ENCODE results near the gene ZSWIM7.
A peak's percentile ranks its signal among the peaks of the same experiment; 100 is the strongest.

Gene ZSWIM7

DNA sequence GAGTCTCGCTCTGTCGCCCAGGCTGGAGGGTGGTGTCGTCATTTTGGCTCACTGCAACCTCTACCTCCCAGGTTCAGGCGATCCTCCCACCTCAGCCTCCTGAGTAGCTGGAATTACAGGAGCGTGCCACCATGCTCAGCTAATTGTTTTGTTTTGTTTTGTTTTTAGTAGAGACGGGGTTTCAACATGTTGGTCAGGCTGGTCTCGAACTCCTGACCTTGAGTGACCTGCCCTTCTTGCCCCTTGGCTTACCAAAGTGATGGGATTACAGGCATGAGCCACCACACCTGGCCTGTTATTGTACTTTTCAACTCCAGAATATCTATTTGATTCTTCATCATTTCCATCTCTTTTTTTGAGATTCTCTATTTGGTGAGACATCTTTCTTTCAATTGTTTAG, 63.6 kb downstream of the ZSWIM7 start:
- Histone ChIP-seq H3K36me3 (ENCODE audit: control insufficient read depth in 4 of 4, insufficient read depth in 4 of 4, low read length in 3 of 4) (no peaks in the 10 kb centered on the region), H3K27me3 (replicated peaks in 2 of 5; ENCODE audit: control insufficient read depth in 4 of 5, insufficient read depth in 5 of 5, low read length in 4 of 5) (no peaks in the 10 kb centered on the region), H3K9me3 (ENCODE audit: control extremely low read depth in 1 of 5, control insufficient read depth in 4 of 5, insufficient read depth in 2 of 5, low read depth in 1 of 5, low read length in 4 of 5) (no peaks in the 10 kb centered on the region), H3K4me3 (ENCODE audit: control insufficient read depth in 1 of 7, extremely low read depth in 1 of 7, insufficient read depth in 4 of 7, low read depth in 2 of 7, low read length in 6 of 7) (no peak overlapping the region), H3K27ac (ENCODE audit: insufficient read depth in 1 of 2, low read depth in 1 of 2, low read length in 2 of 2, poor library complexity in 1 of 2, severe bottlenecking in 2 of 2) (no peak overlapping the region), H3K4me1 (ENCODE audit: control extremely low read depth in 1 of 4, control insufficient read depth in 4 of 4, insufficient read depth in 4 of 4, low read length in 3 of 4) (no peaks in the 10 kb centered on the region)
- DNase-seq = no peak
- CTCF ChIA-PET = no interaction called here
- POLR2A ChIA-PET = no interaction called here
- 100% methylated on average over 5 of the region's 7 CpGs for WGBS (ENCODE audit: insufficient coverage)

DNA sequence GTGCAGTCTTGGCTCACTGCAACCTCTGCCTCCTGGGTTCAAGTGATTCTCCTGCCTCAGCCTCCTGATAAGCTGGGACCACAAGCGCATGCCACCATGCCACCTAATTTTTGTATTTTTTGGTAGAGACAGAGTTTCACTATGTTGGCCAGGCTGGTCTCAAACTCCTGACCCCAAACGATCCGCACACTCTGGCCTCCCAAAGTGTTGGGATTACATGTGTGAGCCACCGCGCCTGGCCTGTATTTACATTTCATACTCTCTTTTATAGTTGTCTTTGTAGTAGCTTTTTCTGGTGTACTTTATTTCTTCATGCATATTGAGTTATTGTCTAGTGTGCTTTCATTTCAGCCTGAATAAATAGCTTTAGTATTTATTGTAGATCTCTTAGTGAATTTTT, 64.6 kb downstream of the ZSWIM7 start:
- no peak for DNase-seq
- H3K4me1 ChIP-seq (ENCODE audit: control extremely low read depth in 1 of 4, control insufficient read depth in 4 of 4, insufficient read depth in 4 of 4, low read length in 3 of 4) = no peaks in the 10 kb centered on the region
- H3K27me3 ChIP-seq (replicated peaks in 2 of 5; ENCODE audit: control insufficient read depth in 4 of 5, insufficient read depth in 5 of 5, low read length in 4 of 5) = no peaks in the 10 kb centered on the region
- no peak overlapping the region for H3K4me3 ChIP-seq (ENCODE audit: control insufficient read depth in 1 of 7, extremely low read depth in 1 of 7, insufficient read depth in 4 of 7, low read depth in 2 of 7, low read length in 6 of 7)
- CTCF ChIA-PET = no interaction called here
- no peak overlapping the region for H3K27ac ChIP-seq (ENCODE audit: insufficient read depth in 1 of 2, low read depth in 1 of 2, low read length in 2 of 2, poor library complexity in 1 of 2, severe bottlenecking in 2 of 2)
- no peaks in the 10 kb centered on the region for H3K9me3 ChIP-seq (ENCODE audit: control extremely low read depth in 1 of 5, control insufficient read depth in 4 of 5, insufficient read depth in 2 of 5, low read depth in 1 of 5, low read length in 4 of 5)
- WGBS (ENCODE audit: insufficient coverage) = 100% methylated on average over 1 of the region's 5 CpGs
- no peaks in the 10 kb centered on the region for H3K36me3 ChIP-seq (ENCODE audit: control insufficient read depth in 4 of 4, insufficient read depth in 4 of 4, low read length in 3 of 4)
- POLR2A ChIA-PET = no interaction called here

GRCh38 chr17:15931394-15931793, 68.1 kb downstream of the ZSWIM7 start:
- H3K4me3 ChIP-seq (ENCODE audit: control insufficient read depth in 1 of 7, extremely low read depth in 1 of 7, insufficient read depth in 4 of 7, low read depth in 2 of 7, low read length in 6 of 7) = no peak overlapping the region
- no peaks in the 10 kb centered on the region for H3K36me3 ChIP-seq (ENCODE audit: control insufficient read depth in 4 of 4, insufficient read depth in 4 of 4, low read length in 3 of 4)
- no peaks in the 10 kb centered on the region for H3K27me3 ChIP-seq (replicated peaks in 2 of 5; ENCODE audit: control insufficient read depth in 4 of 5, insufficient read depth in 5 of 5, low read length in 4 of 5)
- no peaks in the 10 kb centered on the region for H3K9me3 ChIP-seq (ENCODE audit: control extremely low read depth in 1 of 5, control insufficient read depth in 4 of 5, insufficient read depth in 2 of 5, low read depth in 1 of 5, low read length in 4 of 5)
- ChIA-PET CTCF (interaction anchor here (1.1 kb wide), 1 partner anchor 13 kb away, joined by 4 read pairs; the partner anchor contains the start of gene ADORA2B), POLR2A (no interaction called here)
- DNase-seq = no peak
- H3K27ac ChIP-seq (ENCODE audit: insufficient read depth in 1 of 2, low read depth in 1 of 2, low read length in 2 of 2, poor library complexity in 1 of 2, severe bottlenecking in 2 of 2) = no peak overlapping the region
- H3K4me1 ChIP-seq (ENCODE audit: control extremely low read depth in 1 of 4, control insufficient read depth in 4 of 4, insufficient read depth in 4 of 4, low read length in 3 of 4) = peaks cover 0 to 20% (median 12%) of the 10 kb centered on the region in 4 experiments

DNA sequence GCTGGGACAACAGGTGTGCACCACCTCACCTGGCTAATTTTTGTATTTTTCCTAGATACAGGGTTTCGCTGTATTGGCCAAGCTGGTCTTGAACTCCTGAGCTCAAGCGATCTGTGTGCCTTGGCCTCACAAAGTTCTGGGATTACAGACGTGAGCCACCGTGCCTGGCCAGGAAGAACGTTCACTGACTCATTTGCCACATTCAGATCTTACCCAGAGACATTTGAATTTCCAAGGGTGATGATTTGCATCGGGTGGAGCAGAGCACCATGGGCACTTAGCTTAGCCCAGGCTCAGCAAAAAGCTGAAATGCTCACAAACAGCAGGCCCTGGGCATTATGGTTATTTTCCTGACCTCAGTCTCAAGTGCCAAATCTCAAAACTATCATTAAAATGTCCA, 69.1 kb downstream of the ZSWIM7 start:
- POLR2A ChIA-PET = no interaction called here

GRCh38 chr17:15929941-15930340, 69.6 kb downstream of the ZSWIM7 start:
- no peak for DNase-seq
- CTCF ChIA-PET = interaction anchor here (1.2 kb wide), 1 partner anchor 15 kb away, joined by 3 read pairs; the partner anchor contains the start of gene ADORA2B
- H3K4me3 ChIP-seq (ENCODE audit: control insufficient read depth in 1 of 7, extremely low read depth in 1 of 7, insufficient read depth in 4 of 7, low read depth in 2 of 7, low read length in 6 of 7) = no peak overlapping the region
- 95% methylated on average over 3 of the region's 4 CpGs for WGBS (ENCODE audit: insufficient coverage)
- H3K4me1 ChIP-seq (ENCODE audit: control extremely low read depth in 1 of 4, control insufficient read depth in 4 of 4, insufficient read depth in 4 of 4, low read length in 3 of 4) = peaks cover 0 to 20% (median 12%) of the 10 kb centered on the region in 4 experiments
- H3K27me3 ChIP-seq (replicated peaks in 2 of 5; ENCODE audit: control insufficient read depth in 4 of 5, insufficient read depth in 5 of 5, low read length in 4 of 5) = no peaks in the 10 kb centered on the region
- POLR2A ChIA-PET = no interaction called here
- H3K36me3 ChIP-seq (ENCODE audit: control insufficient read depth in 4 of 4, insufficient read depth in 4 of 4, low read length in 3 of 4) = no peaks in the 10 kb centered on the region
- H3K27ac ChIP-seq (ENCODE audit: insufficient read depth in 1 of 2, low read depth in 1 of 2, low read length in 2 of 2, poor library complexity in 1 of 2, severe bottlenecking in 2 of 2) = no peak overlapping the region
- H3K9me3 ChIP-seq (ENCODE audit: control extremely low read depth in 1 of 5, control insufficient read depth in 4 of 5, insufficient read depth in 2 of 5, low read depth in 1 of 5, low read length in 4 of 5) = no peaks in the 10 kb centered on the region

More for the DNA sequence above, 69.1 kb downstream of the ZSWIM7 start:
- whole genome bisulfite sequencing (ENCODE audit: insufficient coverage) = 99% methylated on average over 6 of the region's 6 CpGs
- Histone ChIP-seq H3K4me1 (ENCODE audit: control extremely low read depth in 1 of 4, control insufficient read depth in 4 of 4, insufficient read depth in 4 of 4, low read length in 3 of 4) (peaks cover 0 to 20% (median 12%) of the 10 kb centered on the region in 4 experiments), H3K9me3 (ENCODE audit: control extremely low read depth in 1 of 5, control insufficient read depth in 4 of 5, insufficient read depth in 2 of 5, low read depth in 1 of 5, low read length in 4 of 5) (no peaks in the 10 kb centered on the region), H3K27ac (ENCODE audit: insufficient read depth in 1 of 2, low read depth in 1 of 2, low read length in 2 of 2, poor library complexity in 1 of 2, severe bottlenecking in 2 of 2) (no peak overlapping the region), H3K36me3 (ENCODE audit: control insufficient read depth in 4 of 4, insufficient read depth in 4 of 4, low read length in 3 of 4) (no peaks in the 10 kb centered on the region), H3K4me3 (ENCODE audit: control insufficient read depth in 1 of 7, extremely low read depth in 1 of 7, insufficient read depth in 4 of 7, low read depth in 2 of 7, low read length in 6 of 7) (no peak overlapping the region), H3K27me3 (replicated peaks in 2 of 5; ENCODE audit: control insufficient read depth in 4 of 5, insufficient read depth in 5 of 5, low read length in 4 of 5) (no peaks in the 10 kb centered on the region)
- CTCF ChIA-PET = interaction anchor here (1.2 kb wide), 1 partner anchor 15 kb away, joined by 3 read pairs; the partner anchor contains the start of gene ADORA2B
- DNase-seq = no peak

- POLR2A ChIA-PET = no interaction called here
- no peaks in the 10 kb centered on the region for H3K36me3 ChIP-seq (ENCODE audit: control insufficient read depth in 4 of 4, insufficient read depth in 4 of 4, low read length in 3 of 4)
- no peaks in the 10 kb centered on the region for H3K9me3 ChIP-seq (ENCODE audit: control extremely low read depth in 1 of 5, control insufficient read depth in 4 of 5, insufficient read depth in 2 of 5, low read depth in 1 of 5, low read length in 4 of 5)
- H3K4me3 ChIP-seq (ENCODE audit: control insufficient read depth in 1 of 7, extremely low read depth in 1 of 7, insufficient read depth in 4 of 7, low read depth in 2 of 7, low read length in 6 of 7) = peak overlapping the region in 4 of 7 experiments; percentile 5 to 50 (median 21)
- no peak overlapping the region for H3K27ac ChIP-seq (ENCODE audit: insufficient read depth in 1 of 2, low read depth in 1 of 2, low read length in 2 of 2, poor library complexity in 1 of 2, severe bottlenecking in 2 of 2)
- DNase-seq = no peak
- CTCF ChIA-PET = no interaction called here
- H3K27me3 ChIP-seq (replicated peaks in 2 of 5; ENCODE audit: control insufficient read depth in 4 of 5, insufficient read depth in 5 of 5, low read length in 4 of 5) = no peaks in the 10 kb centered on the region
- peaks cover 0 to 20% (median 12%) of the 10 kb centered on the region in 4 experiments for H3K4me1 ChIP-seq (ENCODE audit: control extremely low read depth in 1 of 4, control insufficient read depth in 4 of 4, insufficient read depth in 4 of 4, low read length in 3 of 4)
- 30% methylated on average over 8 of the region's 9 CpGs for WGBS (ENCODE audit: insufficient coverage)
Observed at GRCh38 chr17:15928286-15928785, 71.2 kb downstream of the ZSWIM7 start.

Measured in common myeloid progenitor, CD34-positive (primary cell).